Measurements from ENCODE around the gene NPLOC4.

DNA sequence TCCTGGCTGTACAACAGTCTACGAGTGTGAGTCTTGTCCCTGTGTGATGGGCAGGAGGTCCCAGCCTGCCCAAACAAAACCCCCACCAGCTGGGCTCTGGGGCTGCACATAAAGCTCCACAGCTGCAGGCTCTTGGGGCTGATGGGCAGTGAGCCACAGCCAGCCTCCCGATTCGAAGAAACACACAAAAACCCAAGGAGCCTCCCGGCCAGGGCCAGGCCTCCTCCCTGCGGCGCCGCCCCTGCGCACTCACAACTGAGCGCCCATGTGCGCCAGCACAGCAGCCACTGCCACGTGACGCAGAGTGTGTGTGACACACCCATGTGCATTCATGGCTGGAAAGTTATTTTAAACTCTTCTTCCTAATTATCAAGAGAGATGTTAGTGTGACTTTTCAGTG lies 54.2 kb downstream of the NPLOC4 start:
- TF ChIP-seq CTCF (IDR thresholded peaks at IDR 0.05) = no peak
- TF ChIP-seq EZH2 (IDR thresholded peaks at IDR 0.05) = no peak
- TF ChIP-seq EZH2phosphoT487 (IDR thresholded peaks at IDR 0.05) = no peak

Data from neural progenitor cell (in vitro differentiated cells).